HG03378 (cell line): ENCODE measurements around the gene HYOU1.
"Not testable (repeated sequence)": the region's sequence is repeated elsewhere in the genome, so short reads cannot be mapped to it uniquely, and the experiment has no call there.

Experiments
- ATAC-seq: cut with Tn5 transposase; IDR thresholded peaks from one replicate; pipeline ENCODE4 v1.9.1; 2021; ENCODE audit warnings: mild to moderate bottlenecking, moderate library complexity; ENCODE audit not compliant: unreplicated experiment

The HYOU1 gene

GRCh38 chr11:119085437-119085847 lies 28.4 kb upstream of the HYOU1 start:
- ATAC-seq = peak; percentile 21

DNA sequence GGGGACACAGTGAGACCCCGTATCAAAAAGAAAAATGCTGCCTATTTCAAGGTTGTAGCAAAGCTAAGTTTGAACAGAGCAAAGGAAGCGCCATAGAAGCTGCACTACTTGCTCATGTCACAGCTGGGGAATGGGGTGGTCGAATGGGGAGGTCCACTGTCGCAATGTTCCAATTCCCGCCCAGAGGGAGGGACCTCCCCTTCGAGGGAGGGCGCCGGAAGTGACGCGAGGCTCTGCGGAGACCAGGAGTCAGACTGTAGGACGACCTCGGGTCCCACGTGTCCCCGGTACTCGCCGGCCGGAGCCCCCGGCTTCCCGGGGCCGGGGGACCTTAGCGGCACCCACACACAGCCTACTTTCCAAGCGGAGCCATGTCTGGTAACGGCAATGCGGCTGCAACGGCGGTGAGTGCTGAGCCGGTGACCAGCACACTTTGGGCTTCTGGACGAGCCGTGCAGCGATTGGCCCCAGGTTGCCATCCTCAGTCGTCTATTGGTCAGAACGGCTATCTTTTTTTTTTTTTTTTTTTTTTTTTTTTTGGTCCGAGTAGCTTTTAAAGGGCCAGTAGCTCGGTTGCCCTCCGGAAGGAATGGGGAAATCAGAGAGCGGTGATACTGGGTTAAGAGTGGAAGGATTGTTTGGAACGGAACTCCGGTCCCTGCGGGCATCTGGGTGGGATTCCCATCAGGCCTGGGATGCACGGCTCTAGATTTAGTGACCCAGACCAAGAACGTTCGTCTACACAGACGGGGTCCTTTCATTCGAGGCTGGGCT lies 27.8 kb upstream of the HYOU1 start, which contains the start of gene HMBS:
TSS of gene HMBS (plus strand) at position 219 of the 774 bp plus-strand sequence. CDS start at position 372, 153 bp downstream.
- peak; percentile 81 for ATAC-seq

- ATAC-seq = no peak
Measured at GRCh38 chr11:119081682-119082260, 24.8 kb upstream of the HYOU1 start.

DNA sequence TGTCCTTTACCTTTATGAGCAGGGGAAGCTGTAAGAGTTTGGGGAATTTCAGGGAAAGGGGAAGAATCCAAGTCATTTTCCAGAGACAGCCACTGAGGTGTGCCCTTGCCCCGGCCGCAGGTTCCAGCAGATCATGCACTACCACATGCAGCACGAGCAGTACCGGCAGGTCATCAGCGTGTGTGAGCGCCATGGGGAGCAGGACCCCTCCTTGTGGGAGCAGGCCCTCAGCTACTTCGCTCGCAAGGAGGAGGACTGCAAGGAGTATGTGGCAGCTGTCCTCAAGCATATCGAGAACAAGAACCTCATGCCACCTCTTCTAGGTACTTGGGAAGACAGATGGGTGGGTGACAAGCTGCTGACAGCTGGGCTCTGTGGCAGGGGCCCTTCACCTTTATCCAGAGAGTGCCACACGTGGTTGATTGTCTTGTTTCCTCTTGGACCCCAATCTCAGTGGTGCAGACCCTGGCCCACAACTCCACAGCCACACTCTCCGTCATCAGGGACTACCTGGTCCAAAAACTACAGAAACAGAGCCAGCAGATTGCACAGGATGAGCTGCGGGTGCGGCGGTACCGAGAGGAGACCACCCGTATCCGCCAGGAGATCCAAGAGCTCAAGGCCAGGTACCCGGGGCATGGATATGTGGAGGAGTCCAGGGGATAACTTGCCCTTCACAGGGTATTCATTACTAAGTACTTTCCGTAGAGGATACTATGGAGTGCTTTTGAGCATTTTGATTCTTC lies 21.8 kb upstream of the HYOU1 start:
- no peak for ATAC-seq

DNA sequence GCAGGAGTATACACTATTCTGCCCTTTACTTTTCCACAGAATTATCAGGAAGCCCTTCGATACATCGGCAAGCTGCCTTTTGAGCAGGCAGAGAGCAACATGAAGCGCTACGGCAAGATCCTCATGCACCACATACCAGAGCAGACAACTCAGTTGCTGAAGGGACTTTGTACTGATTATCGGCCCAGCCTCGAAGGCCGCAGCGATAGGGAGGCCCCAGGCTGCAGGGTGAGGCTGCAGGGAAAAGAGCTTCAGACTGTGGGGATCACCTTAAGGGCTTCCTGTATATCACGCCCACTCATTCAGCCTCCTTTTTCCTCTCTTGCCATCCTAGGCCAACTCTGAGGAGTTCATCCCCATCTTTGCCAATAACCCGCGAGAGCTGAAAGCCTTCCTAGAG lies 20.8 kb upstream of the HYOU1 start:
- no peak for ATAC-seq

DNA sequence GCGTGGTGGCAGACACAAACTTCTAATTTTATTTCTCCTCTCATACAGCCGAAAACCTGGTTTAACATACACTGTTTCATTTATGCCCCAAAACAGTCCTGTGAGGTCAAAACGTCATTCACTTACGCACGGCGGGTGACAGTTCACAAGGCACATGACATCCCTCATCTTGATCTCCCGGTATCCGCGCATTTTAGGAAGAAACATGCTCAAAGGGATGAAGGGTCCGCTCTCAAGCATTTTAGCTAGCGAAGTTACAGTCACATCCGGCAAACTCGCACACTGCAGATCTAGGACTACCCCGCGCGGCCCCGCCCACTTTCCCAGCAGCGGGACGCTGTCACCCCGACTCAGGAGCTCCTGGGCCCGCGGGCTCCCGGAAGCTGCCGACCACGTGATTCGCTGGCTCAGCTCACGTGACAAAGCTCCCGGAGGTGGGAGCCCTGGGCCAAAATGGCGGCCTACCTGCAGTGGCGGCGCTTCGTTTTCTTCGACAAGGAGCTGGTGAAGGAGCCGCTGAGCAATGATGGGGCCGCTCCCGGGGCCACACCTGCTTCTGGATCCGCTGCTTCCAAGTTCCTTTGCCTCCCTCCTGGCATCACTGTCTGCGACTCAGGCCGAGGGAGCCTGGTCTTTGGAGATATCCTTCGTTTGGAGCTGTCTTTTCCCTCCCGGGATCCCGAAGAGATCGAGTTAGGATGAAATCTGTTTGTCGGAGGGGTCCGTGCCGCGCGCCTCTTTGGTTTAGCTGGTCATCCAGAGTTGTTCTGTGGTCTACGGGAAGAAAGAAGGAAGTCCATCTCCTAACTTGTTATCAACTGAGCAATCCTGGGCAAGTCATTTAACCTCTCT lies 10.6 kb upstream of the HYOU1 start, which contains the start of gene VPS11:
TSS of gene VPS11 (plus strand) at position 448 of the 852 bp plus-strand sequence. CDS start at position 454, 6 bp downstream.
- ATAC-seq = peak; percentile 76

GRCh38 chr11:119065369-119065768 lies 8.4 kb upstream of the HYOU1 start:
- ATAC-seq = no peak

- no peak for ATAC-seq
Measured at GRCh38 chr11:119062779-119063178, 5.8 kb upstream of the HYOU1 start.

DNA sequence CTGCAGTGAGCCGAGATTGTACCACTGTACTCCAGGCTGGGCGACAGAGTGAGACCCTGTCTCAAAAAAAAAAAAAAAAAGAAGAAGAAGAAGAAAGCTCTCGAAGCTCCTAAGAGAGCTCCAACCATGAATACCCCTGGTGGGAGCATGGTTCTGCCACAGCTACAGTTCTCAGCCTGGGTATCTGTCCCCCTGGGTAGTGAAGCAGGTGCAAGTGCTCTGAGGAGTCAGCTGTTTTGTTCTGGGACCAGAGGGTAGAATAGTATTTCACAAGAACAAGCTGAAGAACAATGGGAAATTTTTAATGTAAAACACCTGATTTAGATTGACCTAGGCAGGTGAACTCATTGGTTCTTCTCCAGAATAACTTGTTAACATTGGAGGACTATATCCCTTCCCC lies 4.3 kb upstream of the HYOU1 start:
- ATAC-seq = no peak

GRCh38 chr11:119059128-119059527 lies 2.1 kb upstream of the HYOU1 start:
- ATAC-seq = not testable (repeated sequence)

DNA sequence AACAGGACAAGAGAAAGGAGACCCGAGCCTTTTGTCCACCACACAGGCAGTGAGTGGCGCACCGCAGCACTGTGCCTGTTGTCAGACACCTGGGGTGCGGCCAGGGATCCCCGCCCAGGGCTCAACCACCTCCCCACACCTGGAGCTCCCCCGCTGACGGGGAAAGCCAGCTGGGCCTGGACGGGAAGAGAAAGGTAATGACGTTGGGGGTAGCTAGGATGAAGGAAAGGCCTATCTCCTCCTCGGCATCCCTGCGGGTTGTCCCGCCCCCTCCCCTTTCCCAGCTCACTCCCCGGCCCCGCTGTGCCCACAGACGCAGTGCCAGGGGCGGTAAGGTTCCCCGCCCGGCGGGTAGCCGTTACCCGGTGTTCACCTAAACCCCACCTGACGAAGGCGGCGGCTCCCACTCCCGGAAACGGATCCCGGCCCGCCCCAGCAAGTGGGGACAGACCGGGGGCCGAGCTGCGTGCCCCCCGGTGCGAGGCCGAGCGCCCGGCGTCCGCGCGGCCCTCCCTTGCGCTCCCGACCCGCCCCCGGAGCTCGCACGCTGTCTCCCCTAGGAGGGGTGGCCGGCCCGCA lies 495 bp downstream of the HYOU1 start:
- peak; percentile 8 for ATAC-seq

- no peak for ATAC-seq
Measured at GRCh38 chr11:119055901-119056300, 1.1 kb downstream of the HYOU1 start.

DNA sequence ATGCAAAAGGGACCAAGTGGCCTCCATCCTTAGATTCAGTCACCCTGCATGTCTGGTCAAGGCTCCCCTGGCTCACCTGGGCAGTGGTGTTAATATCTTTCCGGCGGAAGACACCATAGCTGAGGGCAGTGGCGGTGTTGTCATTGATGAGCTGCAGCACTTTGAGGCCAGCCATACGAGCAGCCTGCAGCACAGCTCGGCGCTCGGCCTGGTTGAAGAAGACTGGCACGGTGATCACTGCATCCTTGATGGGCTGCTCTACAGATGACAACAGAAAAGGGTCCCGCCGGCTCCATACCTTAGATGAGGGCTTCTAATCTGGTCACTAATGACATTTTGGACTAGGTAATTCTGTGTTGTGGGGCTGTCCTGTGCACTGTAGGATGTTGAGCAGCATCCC lies 2.6 kb downstream of the HYOU1 start:
- no peak for ATAC-seq

- ATAC-seq = peak; percentile 9
Measured at GRCh38 chr11:119052163-119052814, 4.7 kb downstream of the HYOU1 start.

- peak; percentile 44 for ATAC-seq
Measured at GRCh38 chr11:119051440-119052162, 5.4 kb downstream of the HYOU1 start.

- ATAC-seq = no peak
Measured at GRCh38 chr11:119049081-119049480, 7.9 kb downstream of the HYOU1 start.

DNA sequence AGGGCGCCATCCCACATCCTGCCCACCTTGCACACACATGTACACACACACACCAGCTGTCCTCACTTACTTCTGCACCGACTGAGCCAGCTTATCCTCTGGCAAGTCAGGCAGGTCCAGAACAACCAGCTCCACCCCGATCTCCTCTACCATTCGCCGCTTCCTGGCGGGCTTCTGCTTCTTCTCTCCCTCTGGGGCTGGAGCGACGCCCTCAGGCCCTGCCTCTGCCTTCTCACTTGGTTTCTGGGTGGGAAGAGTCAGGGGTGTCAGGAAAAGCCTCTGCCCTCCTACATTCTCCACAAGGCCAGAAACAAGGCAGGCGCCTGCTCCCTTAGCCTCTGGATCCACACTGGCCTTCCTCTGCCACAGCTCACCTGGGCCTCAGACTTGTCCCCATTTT lies 8.4 kb downstream of the HYOU1 start:
- no peak for ATAC-seq

DNA sequence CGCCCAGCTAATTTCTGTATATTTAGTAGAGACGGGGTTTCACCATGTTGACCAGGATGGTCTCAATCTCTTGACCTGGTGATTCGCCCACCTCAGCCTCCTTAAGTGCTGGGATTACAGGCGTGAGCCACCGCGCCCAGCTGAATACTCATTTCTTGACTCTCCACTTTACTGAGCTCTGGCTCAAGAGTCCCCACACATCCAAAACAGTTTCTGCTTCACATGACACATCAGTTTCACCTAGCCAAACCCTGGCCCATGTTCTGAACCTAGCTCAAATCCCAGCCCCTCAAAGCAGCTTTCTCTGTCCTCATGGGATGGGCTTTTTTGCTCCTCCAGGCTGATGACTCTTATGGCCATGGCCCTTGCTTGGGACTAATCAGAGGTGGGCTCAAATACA lies 9.8 kb downstream of the HYOU1 start:
- ATAC-seq = no peak

- ATAC-seq = no peak
Measured at GRCh38 chr11:119046489-119046888, 10.5 kb downstream of the HYOU1 start.
